ENCODE results near the gene SLC8A2. TPM values are rescaled to one million over a fixed set of nuclear protein-coding genes. Genes with fewer than 3 reads are reported as not detected.

Gene SLC8A2
- total RNA-seq, 2 experiments from 2014 or later = not detected

DNA sequence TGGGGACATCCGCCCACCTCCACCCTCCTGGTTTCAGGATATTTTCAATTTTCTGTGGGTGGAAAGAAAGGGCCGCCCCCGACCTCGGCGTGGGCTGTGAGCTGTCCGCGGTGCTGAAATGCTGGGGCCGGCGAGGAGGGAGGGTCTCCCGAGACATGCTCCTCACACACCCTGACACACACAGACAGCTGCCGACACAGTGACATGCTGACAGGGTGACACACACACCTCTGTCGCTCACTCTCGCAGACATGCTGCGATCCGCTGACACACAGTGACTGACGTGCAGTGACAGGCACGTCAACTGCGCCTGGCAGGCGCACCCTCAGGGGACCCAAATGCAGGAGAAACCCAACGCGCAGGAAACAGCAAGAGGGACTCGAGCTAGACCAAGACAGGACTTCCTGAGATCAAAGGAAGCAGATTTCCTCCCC is 27.3 kb downstream of the SLC8A2 start:
- Mint-ChIP-seq H3K36me3 (ENCODE audit: low read depth) (peaks cover 3% of the 10 kb centered on the region), H3K4me3 (no peak overlapping the region), H3K27me3 (peaks cover 64% of the 10 kb centered on the region), H3K9me3 (no peaks in the 10 kb centered on the region), H3K4me1 (peaks cover 47% of the 10 kb centered on the region), H3K27ac (no peak overlapping the region)
- CTCF ChIA-PET = interaction anchor here (0.9 to 2.7 kb wide), 3 partner anchors 8 to 279 kb away, joined by 3 to 6 read pairs (median 3); partner anchors contain the start of gene NAPA
- POLR2A ChIA-PET = no interaction called here
- peak; percentile 56 for DNase-seq

DNA sequence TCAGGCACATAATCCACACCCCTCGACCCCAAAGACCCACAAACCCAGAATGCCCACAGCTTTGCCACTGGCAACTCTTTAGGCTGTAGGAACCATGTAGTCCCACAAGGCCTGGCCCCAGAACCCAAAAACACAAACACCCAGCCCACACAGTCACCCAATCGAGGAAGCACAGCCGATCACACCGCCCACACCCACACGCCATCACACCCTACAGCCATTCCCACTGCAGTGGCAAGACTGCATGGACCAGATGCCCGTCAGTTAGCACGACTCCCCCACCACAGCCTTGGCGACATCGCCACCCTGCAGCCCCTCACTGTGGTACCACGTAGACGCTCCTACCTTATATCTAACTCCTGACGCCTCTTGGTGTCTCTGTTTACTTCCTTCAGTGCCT is 28.4 kb downstream of the SLC8A2 start:
- CTCF ChIA-PET = no interaction called here
- POLR2A ChIA-PET = no interaction called here
- H3K4me1 Mint-ChIP-seq = peaks cover 43% of the 10 kb centered on the region
- peaks cover 61% of the 10 kb centered on the region for H3K27me3 Mint-ChIP-seq
- no peak overlapping the region for H3K27ac Mint-ChIP-seq
- peaks cover 3% of the 10 kb centered on the region for H3K36me3 Mint-ChIP-seq (ENCODE audit: low read depth)
- no peak overlapping the region for H3K4me3 Mint-ChIP-seq
- no peak for DNase-seq
- H3K9me3 Mint-ChIP-seq = no peaks in the 10 kb centered on the region

DNA sequence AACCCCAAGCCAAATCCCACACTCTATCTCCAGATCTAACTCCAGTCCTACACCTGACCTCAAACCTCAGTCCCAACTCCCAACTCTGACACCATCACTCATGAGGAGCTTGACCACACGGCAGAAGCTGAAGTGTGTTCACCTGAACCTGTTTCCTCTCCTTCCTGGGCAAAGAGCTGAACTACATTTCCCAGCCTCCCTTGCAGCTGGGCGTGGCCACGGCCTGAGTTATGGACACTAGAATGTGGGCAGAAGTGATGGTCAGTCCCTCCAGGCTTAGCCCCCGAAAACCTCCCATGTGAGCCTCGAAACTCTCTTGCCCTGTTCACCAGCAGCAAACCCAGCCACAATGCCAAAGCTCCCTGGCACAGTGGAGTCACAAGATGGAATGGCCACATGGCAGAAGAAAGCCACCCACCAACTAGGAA is 32.9 kb downstream of the SLC8A2 start:
- Mint-ChIP-seq H3K4me3 (no peak overlapping the region), H3K27ac (no peak overlapping the region), H3K27me3 (peaks cover 30% of the 10 kb centered on the region), H3K9me3 (no peaks in the 10 kb centered on the region), H3K4me1 (peaks cover 36% of the 10 kb centered on the region), H3K36me3 (ENCODE audit: low read depth) (no peaks in the 10 kb centered on the region)
- no peak for DNase-seq
- POLR2A ChIA-PET = no interaction called here
- CTCF ChIA-PET = interaction anchor here (1.1 to 2.0 kb wide), 2 partner anchors 45 to 259 kb away, joined by 4 to 6 read pairs; partner anchors contain the start of gene KPTN

DNA sequence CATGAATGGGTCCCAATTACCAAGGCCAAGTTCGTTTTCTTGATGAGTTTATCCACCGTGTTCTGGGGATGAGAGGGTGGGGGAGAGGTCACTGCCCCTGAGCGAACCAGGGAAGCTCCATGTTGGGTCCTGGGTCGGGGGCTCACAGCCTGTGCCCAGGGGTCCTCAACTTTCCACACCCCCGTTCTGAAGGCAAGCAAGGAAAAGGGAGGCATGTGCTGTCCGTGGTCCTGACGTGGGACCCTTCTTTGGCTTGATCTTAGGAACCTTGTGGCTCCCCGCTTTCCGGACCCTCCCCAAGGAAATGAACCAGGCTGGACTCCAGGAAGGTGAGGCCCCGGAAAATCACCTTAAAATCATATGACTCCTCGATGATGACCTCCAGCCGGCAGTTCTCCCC is 34.2 kb downstream of the SLC8A2 start:
- Mint-ChIP-seq H3K9me3 (peaks cover 4% of the 10 kb centered on the region), H3K4me3 (no peak overlapping the region), H3K27ac (no peak overlapping the region), H3K4me1 (peaks cover 42% of the 10 kb centered on the region), H3K36me3 (ENCODE audit: low read depth) (no peaks in the 10 kb centered on the region), H3K27me3 (peaks cover 19% of the 10 kb centered on the region)
- ChIA-PET CTCF (interaction anchor here (2.0 to 2.8 kb wide), 2 partner anchors 46 to 261 kb away, joined by 6 to 17 read pairs; partner anchors contain the start of gene KPTN), POLR2A (interaction anchor here (0.6 kb wide), 1 partner anchor 53 kb away, joined by 4 read pairs; no protein-coding TSS in a partner anchor)
- no peak for DNase-seq

DNA sequence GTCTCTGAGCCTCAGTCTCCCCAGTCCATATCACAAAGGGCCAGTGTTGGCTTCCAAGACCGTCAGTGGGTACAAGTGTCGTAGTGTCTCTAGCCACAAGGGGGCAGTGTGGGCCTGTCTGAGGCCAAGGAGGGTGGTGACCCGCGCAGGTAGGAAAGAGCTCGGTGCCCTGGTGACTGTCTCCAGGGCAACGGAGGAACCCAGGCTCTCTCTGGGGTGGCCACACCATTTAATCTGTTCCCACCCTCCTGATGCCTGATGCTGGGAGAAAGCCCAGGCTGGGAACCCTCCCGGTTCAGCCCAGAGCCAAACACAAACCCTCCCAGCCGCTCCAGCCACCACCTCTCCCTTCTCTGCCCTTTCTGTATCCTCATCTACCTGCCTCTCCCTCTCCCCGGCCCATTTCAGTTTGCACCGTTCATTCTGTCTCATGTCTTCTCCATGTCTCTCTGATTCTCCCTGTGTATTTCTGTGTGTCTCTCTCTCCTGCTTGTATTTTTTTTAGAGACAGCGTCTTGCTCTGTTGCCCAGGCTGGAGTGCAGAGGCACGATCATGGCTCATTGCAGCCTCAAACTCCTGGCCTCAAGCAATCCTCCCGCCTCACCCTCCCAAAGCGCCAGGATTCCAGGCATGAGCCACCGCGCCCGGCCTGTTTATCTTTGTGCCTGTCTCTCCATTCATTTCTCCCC is 34.8 kb downstream of the SLC8A2 start:
- peak overlapping the region; percentile 36 for H3K27ac Mint-ChIP-seq
- H3K4me1 Mint-ChIP-seq = peaks cover 48% of the 10 kb centered on the region
- POLR2A ChIA-PET = interaction anchor here (1.0 kb wide), 1 partner anchor 270 kb away, joined by 3 read pairs; no protein-coding TSS in a partner anchor
- H3K9me3 Mint-ChIP-seq = peaks cover 4% of the 10 kb centered on the region
- H3K4me3 Mint-ChIP-seq = no peak overlapping the region
- peak; percentile 88 for DNase-seq
- no peaks in the 10 kb centered on the region for H3K36me3 Mint-ChIP-seq (ENCODE audit: low read depth)
- CTCF ChIA-PET = interaction anchor here (0.6 to 5.2 kb wide), 24 partner anchors 8 to 355 kb away, joined by 3 to 64 read pairs (median 4); partner anchors contain the start of genes EHD2, KPTN and NAPA
- peaks cover 15% of the 10 kb centered on the region for H3K27me3 Mint-ChIP-seq

DNA sequence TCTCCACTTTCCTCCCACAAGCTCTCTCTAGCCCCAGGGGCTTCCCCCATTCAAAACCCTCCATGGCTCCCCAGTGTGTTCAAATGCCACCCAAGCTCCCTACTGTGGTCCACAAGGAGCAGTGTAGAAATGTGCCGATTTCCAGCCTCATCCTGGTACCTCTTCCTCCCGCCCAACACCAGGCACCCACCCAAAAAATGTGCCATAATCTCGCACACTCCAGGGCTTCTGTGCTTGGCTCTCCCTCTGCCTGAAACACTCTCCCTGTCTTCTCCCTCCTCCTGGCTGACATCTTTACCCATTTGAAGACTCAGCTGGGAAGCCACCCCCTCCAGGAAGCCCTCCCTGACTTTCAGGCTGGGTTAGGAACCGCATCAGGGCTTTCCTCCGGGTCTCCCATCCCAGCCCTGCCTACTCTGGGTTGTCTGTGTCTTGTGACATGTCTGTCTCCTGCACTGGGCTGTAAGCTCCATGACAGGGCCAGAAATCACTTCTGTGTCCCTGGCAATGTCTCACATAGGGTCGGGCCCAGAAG is 35.7 kb downstream of the SLC8A2 start:
- H3K36me3 Mint-ChIP-seq (ENCODE audit: low read depth) = no peaks in the 10 kb centered on the region
- peaks cover 6% of the 10 kb centered on the region for H3K9me3 Mint-ChIP-seq
- no peak for DNase-seq
- H3K27ac Mint-ChIP-seq = peak overlapping the region; percentile 61
- H3K27me3 Mint-ChIP-seq = peaks cover 10% of the 10 kb centered on the region
- no peak overlapping the region for H3K4me3 Mint-ChIP-seq
- H3K4me1 Mint-ChIP-seq = peaks cover 51% of the 10 kb centered on the region
- CTCF ChIA-PET = interaction anchor here (0.6 to 5.2 kb wide), 17 partner anchors 8 to 331 kb away, joined by 3 to 64 read pairs (median 6); partner anchors contain the start of genes EHD2, KPTN and NAPA
- POLR2A ChIA-PET = interaction anchor here (1.0 kb wide), 1 partner anchor 271 kb away, joined by 3 read pairs; no protein-coding TSS in a partner anchor

DNA sequence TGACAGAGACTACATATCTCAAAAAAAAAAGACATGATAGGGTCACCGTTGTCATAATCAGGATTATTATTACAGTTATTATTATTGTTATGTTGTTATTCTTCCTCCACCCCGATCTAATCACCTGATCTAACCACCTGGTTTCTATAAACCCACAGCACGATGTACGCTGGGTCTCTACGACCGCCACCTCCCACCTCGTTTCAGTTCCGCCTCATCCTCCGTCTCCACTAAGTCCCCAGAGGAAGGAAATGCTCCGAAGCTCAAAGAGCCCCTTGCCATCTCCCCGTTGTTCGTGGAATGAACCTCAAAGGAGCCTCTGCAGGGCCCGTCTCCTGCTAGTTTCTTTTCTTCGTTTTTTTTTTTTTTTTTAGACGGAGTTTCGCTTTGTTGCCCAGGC is 36.5 kb downstream of the SLC8A2 start:
- Mint-ChIP-seq H3K27ac (peak overlapping the region; percentile 70), H3K4me1 (peaks cover 55% of the 10 kb centered on the region), H3K27me3 (peaks cover 14% of the 10 kb centered on the region), H3K4me3 (peak overlapping the region; percentile 5), H3K9me3 (peaks cover 6% of the 10 kb centered on the region), H3K36me3 (ENCODE audit: low read depth) (no peaks in the 10 kb centered on the region)
- DNase-seq = peak; percentile 51
- POLR2A ChIA-PET = no interaction called here
- CTCF ChIA-PET = interaction anchor here (0.9 to 5.2 kb wide), 8 partner anchors 12 to 429 kb away, joined by 3 to 64 read pairs (median 12); partner anchors contain the start of genes EHD2, KPTN and NAPA

DNA sequence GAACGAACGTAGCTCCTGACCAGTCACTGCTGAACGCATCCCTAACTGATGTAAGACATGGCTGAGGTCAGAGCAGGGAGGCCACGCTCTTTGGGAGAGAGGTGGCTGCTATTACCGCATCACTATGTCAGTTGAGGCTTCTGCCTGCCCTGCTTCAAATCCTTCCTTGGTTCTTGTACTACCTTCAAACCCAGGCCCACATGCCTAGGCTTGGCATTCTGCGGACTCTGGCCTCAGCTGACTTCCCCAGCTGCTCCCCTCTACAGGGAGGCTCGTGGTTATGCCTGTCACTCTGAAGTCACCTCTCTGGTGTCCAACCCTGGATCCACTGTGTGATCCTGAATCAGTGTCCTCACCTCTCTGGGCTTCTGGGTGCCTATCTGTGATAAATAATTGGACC is 37.6 kb downstream of the SLC8A2 start:
- Mint-ChIP-seq H3K27ac (no peak overlapping the region), H3K4me1 (peaks cover 63% of the 10 kb centered on the region), H3K27me3 (peaks cover 19% of the 10 kb centered on the region), H3K4me3 (no peak overlapping the region), H3K36me3 (ENCODE audit: low read depth) (no peaks in the 10 kb centered on the region), H3K9me3 (peaks cover 6% of the 10 kb centered on the region)
- no peak for DNase-seq
- CTCF ChIA-PET = interaction anchor here (0.6 to 5.2 kb wide), 9 partner anchors 50 to 430 kb away, joined by 3 to 64 read pairs (median 5); partner anchors contain the start of genes EHD2, KPTN and NAPA
- POLR2A ChIA-PET = interaction anchor here (0.6 kb wide), 1 partner anchor 115 kb away, joined by 5 read pairs; no protein-coding TSS in a partner anchor

DNA sequence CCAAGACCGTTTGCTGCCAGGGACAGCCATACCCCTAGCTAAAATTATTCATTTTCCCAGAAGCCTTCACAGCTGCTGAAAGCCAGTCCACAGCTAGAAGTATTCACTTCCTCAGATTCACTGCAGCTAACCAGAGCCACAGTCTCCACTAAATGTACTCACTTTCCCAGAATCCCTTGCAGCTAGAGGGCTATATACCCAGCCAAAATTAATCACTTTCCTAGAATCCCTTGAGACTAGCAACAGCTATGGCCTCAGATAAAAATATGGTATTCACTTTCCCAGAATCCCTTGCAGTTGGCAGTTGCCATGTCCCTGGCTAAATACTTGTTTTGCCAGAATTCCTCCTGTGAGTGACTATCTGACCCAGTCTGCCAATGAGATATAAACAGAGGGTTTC is 38.6 kb downstream of the SLC8A2 start:
- Mint-ChIP-seq H3K4me3 (no peak overlapping the region), H3K4me1 (peaks cover 65% of the 10 kb centered on the region), H3K9me3 (peaks cover 6% of the 10 kb centered on the region), H3K27ac (no peak overlapping the region), H3K36me3 (ENCODE audit: low read depth) (no peaks in the 10 kb centered on the region), H3K27me3 (peaks cover 13% of the 10 kb centered on the region)
- ChIA-PET POLR2A (no interaction called here), CTCF (interaction anchor here (0.6 to 5.2 kb wide), 10 partner anchors 15 to 291 kb away, joined by 3 to 64 read pairs (median 5); partner anchors contain the start of genes EHD2, KPTN and NAPA)
- no peak for DNase-seq

DNA sequence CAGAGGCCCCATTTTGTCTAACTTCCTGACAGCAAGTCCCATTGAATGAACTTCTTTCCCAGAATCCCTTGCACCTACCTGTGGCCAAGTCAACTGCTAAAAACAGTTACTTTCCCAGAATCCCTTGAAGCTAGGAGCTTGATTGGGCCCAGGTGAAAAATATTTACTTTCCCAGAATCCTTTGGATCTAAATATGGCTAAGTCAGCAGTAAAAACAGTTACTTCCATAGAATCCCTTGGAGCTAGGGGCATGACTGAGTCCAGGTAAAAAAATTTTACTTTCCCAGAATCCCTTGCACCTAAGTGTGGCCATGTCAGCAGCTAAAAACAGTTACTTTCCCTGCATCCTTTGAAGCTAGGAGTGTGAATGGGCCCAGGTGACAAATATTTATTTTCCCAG is 39.2 kb downstream of the SLC8A2 start:
- peaks cover 6% of the 10 kb centered on the region for H3K9me3 Mint-ChIP-seq
- H3K4me1 Mint-ChIP-seq = peaks cover 65% of the 10 kb centered on the region
- ChIA-PET CTCF (interaction anchor here (0.6 to 5.2 kb wide), 8 partner anchors 52 to 280 kb away, joined by 3 to 64 read pairs (median 6); partner anchors contain the start of genes EHD2, KPTN and NAPA), POLR2A (no interaction called here)
- no peak overlapping the region for H3K27ac Mint-ChIP-seq
- no peak overlapping the region for H3K4me3 Mint-ChIP-seq
- peaks cover 13% of the 10 kb centered on the region for H3K27me3 Mint-ChIP-seq
- no peaks in the 10 kb centered on the region for H3K36me3 Mint-ChIP-seq (ENCODE audit: low read depth)
- no peak for DNase-seq

DNA sequence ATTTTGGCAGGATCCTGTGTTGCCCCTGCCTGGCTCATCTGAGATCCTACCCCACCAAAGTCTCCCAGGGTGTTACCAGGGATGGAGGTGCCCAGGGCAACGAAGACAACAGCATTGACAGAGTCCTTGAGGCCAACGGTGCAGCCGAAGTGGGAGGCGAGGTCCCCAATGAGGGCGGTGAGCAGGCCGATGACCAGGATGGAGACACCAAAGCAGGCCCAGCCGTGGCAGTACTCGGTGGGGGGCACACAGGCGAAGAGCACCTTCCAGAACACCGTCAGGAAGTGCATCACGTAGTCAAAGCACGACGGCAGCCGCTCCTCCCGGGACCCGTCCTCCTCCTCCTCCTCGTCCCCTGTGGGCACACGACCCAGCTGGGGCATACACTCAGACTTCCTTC is 39.6 kb downstream of the SLC8A2 start:
- Mint-ChIP-seq H3K27ac (no peak overlapping the region), H3K27me3 (peaks cover 15% of the 10 kb centered on the region), H3K4me1 (peaks cover 62% of the 10 kb centered on the region), H3K9me3 (peaks cover 6% of the 10 kb centered on the region), H3K4me3 (no peak overlapping the region), H3K36me3 (ENCODE audit: low read depth) (no peaks in the 10 kb centered on the region)
- CTCF ChIA-PET = interaction anchor here (0.6 to 5.2 kb wide), 4 partner anchors 52 to 276 kb away, joined by 3 to 64 read pairs (median 10); partner anchors contain the start of gene KPTN
- POLR2A ChIA-PET = no interaction called here
- no peak for DNase-seq

DNA sequence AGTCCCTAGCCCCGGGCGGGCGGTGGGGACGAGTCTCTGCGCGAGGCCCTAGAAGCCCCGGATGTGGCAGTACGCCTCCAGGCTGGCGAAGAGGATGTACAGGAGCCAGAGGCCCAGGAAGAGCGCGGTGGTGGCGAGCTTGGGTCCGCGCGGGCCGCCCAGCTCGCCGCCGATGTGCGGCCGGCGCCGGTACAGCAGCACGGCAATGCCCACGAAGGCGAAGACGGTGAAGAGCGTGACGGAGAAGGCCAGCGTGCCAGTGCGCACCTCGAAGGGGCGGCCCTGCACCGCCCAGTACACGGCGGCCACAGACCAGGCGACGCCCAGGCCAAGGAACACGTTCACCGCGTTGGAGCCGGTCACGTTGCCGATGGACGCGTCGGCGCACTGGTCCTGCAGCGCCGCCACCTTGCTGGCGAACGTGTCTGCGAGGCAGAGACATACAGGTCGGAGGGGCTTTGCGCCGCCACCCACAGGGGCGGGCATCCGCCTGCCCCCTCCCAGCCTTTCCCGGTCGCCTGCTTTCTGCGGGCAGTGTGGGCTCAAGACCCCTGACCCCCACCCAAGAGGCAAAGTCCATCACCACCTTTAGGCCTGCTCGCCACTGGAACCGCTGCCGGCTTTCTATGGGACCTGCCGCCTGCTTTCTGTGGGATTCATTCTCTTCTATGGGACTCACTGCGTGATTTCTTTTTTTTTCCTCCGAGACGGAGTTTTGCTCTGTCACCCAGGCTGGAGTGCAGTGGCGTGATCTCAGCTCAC is 41.5 kb downstream of the SLC8A2 start:
- POLR2A ChIA-PET = no interaction called here
- Mint-ChIP-seq H3K4me1 (peaks cover 46% of the 10 kb centered on the region), H3K27ac (peak overlapping the region; percentile 31), H3K4me3 (peak overlapping the region; percentile 52), H3K27me3 (peaks cover 27% of the 10 kb centered on the region), H3K9me3 (peaks cover 6% of the 10 kb centered on the region), H3K36me3 (ENCODE audit: low read depth) (no peaks in the 10 kb centered on the region)
- CTCF ChIA-PET = interaction anchor here (0.6 to 2.8 kb wide), 9 partner anchors 14 to 275 kb away, joined by 3 to 6 read pairs (median 3); partner anchors contain the start of gene DHX34
- peak; percentile 37 for DNase-seq

Data from activated CD4-positive, alpha-beta T cell treated with anti-CD3 and anti-CD28 coated beads, Interleukin-2, amount 10 ng/mL, durations not matched to agents 7 days and 5 days (primary cell).